ENCODE results near the gene MAPT. TPM values are rescaled to one million over a fixed set of nuclear protein-coding genes. Genes with fewer than 3 reads are reported as not detected.
"Not testable (repeated sequence)": the region's sequence is repeated elsewhere in the genome, so short reads cannot be mapped to it uniquely, and the experiment has no call there.

MAPT gene
- total RNA-seq, 1 experiment from 2014 or later: 3.1 TPM

DNA sequence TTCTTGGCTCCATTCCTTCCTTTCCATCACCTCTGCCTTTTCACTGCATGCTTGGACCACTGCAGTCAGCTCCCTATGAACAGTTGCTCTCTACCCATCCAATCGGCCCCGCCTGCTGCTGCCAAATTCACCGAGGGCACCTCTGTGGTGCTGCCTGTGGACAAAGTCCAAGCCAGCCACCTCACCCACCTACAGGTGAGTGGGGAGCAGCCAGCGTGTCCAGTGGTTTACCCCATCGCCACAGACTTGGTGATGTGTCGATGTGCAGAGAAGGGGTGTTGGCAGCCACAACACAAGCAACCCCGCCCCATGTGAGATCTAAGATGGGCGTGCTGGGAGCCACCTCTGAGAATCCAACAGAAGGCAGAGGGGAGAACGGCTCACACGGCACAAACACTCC is 61.0 kb downstream of the MAPT start:
- Histone ChIP-seq H3K27me3 (ENCODE audit: control insufficient read depth, insufficient read depth, low read length) (no peaks in the 10 kb centered on the region), H3K4me3 (ENCODE audit: insufficient read depth, low read depth, low read length) (no peak overlapping the region), H3K36me3 (replicated peaks; ENCODE audit: control insufficient read depth, insufficient read depth, low read length) (no peaks in the 10 kb centered on the region)
- DNase-seq: no peak

GRCh38 chr17:45956090-45956489 is 61.7 kb downstream of the MAPT start:
- no peaks in the 10 kb centered on the region for H3K27me3 ChIP-seq (ENCODE audit: control insufficient read depth, insufficient read depth, low read length)
- DNase-seq: no peak
- no peak overlapping the region for H3K4me3 ChIP-seq (ENCODE audit: insufficient read depth, low read depth, low read length)
- H3K36me3 ChIP-seq (replicated peaks; ENCODE audit: control insufficient read depth, insufficient read depth, low read length): no peaks in the 10 kb centered on the region

GRCh38 chr17:45956746-45957145 is 62.4 kb downstream of the MAPT start:
- not testable (repeated sequence) for DNase-seq; H3K27me3 ChIP-seq (ENCODE audit: control insufficient read depth, insufficient read depth, low read length); H3K4me3 ChIP-seq (ENCODE audit: insufficient read depth, low read depth, low read length); H3K36me3 ChIP-seq (replicated peaks; ENCODE audit: control insufficient read depth, insufficient read depth, low read length)

DNA sequence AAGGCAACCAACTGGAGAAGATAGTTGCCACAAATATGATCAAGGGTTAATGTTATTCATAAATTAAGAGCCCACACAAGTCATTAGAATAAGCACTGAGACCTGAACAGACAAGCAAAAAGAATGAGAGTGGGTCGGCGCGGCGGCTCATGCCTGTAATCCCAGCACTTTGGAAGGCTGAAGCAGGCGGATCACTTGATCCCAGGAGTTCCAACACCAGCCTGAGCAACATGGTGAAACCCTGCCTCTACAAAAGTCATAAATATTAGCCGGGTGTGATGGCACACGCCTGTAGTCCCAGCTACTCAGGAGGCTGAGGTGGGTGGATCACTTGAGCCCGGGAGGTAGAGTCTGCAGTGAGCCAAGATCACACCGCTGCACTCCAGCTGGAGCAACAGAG is 64.0 kb downstream of the MAPT start:
- DNase-seq: no peak
- Histone ChIP-seq H3K36me3 (replicated peaks; ENCODE audit: control insufficient read depth, insufficient read depth, low read length) (no peaks in the 10 kb centered on the region), H3K4me3 (ENCODE audit: insufficient read depth, low read depth, low read length) (no peak overlapping the region), H3K27me3 (ENCODE audit: control insufficient read depth, insufficient read depth, low read length) (no peaks in the 10 kb centered on the region)

GRCh38 chr17:45958994-45959665 is 64.8 kb downstream of the MAPT start:
- DNase-seq: no peak
- Histone ChIP-seq H3K27me3 (ENCODE audit: control insufficient read depth, insufficient read depth, low read length) (no peaks in the 10 kb centered on the region), H3K36me3 (replicated peaks; ENCODE audit: control insufficient read depth, insufficient read depth, low read length) (no peaks in the 10 kb centered on the region), H3K4me3 (ENCODE audit: insufficient read depth, low read depth, low read length) (no peak overlapping the region)

- DNase-seq: no peak
- H3K36me3 ChIP-seq (replicated peaks; ENCODE audit: control insufficient read depth, insufficient read depth, low read length): no peaks in the 10 kb centered on the region
- no peaks in the 10 kb centered on the region for H3K27me3 ChIP-seq (ENCODE audit: control insufficient read depth, insufficient read depth, low read length)
- H3K4me3 ChIP-seq (ENCODE audit: insufficient read depth, low read depth, low read length): no peak overlapping the region
These were observed 66.0 kb downstream of the MAPT start for GRCh38 chr17:45960311-45960710.

- Histone ChIP-seq H3K27me3 (ENCODE audit: control insufficient read depth, insufficient read depth, low read length) (no peaks in the 10 kb centered on the region), H3K4me3 (ENCODE audit: insufficient read depth, low read depth, low read length) (no peak overlapping the region)
- no peak for DNase-seq
These were observed 66.9 kb downstream of the MAPT start for GRCh38 chr17:45961206-45961605.

DNA sequence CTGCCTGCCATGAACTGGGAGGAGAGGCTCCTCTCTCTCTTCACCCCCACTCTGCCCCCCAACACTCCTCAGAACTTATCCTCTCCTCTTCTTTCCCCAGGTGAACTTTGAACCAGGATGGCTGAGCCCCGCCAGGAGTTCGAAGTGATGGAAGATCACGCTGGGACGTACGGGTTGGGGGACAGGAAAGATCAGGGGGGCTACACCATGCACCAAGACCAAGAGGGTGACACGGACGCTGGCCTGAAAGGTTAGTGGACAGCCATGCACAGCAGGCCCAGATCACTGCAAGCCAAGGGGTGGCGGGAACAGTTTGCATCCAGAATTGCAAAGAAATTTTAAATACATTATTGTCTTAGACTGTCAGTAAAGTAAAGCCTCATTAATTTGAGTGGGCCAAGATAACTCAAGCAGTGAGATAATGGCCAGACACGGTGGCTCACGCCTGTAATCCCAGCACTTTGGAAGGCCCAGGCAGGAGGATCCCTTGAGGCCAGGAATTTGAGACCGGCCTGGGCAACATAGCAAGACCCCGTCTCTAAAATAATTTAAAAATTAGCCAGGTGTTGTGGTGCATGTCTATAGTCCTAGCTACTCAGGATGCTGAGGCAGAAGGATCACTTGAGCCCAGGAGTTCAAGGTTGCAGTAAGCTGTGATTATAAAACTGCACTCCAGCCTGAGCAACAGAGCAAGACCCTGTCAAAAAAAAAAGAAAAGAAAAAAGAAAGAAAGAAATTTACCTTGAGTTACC is 68.0 kb downstream of the MAPT start:
- DNase-seq: no peak
- H3K27me3 ChIP-seq (ENCODE audit: control insufficient read depth, insufficient read depth, low read length): no peaks in the 10 kb centered on the region
- H3K36me3 ChIP-seq (replicated peaks; ENCODE audit: control insufficient read depth, insufficient read depth, low read length): no peaks in the 10 kb centered on the region
- H3K4me3 ChIP-seq (ENCODE audit: insufficient read depth, low read depth, low read length): no peak overlapping the region

More at GRCh38 chr17:45961206-45961605, 66.9 kb downstream of the MAPT start:
- no peaks in the 10 kb centered on the region for H3K36me3 ChIP-seq (replicated peaks; ENCODE audit: control insufficient read depth, insufficient read depth, low read length)

GRCh38 chr17:45963283-45963682 is 68.9 kb downstream of the MAPT start:
- no peaks in the 10 kb centered on the region for H3K36me3 ChIP-seq (replicated peaks; ENCODE audit: control insufficient read depth, insufficient read depth, low read length)
- DNase-seq: no peak
- H3K27me3 ChIP-seq (ENCODE audit: control insufficient read depth, insufficient read depth, low read length): no peaks in the 10 kb centered on the region
- H3K4me3 ChIP-seq (ENCODE audit: insufficient read depth, low read depth, low read length): no peak overlapping the region

DNA sequence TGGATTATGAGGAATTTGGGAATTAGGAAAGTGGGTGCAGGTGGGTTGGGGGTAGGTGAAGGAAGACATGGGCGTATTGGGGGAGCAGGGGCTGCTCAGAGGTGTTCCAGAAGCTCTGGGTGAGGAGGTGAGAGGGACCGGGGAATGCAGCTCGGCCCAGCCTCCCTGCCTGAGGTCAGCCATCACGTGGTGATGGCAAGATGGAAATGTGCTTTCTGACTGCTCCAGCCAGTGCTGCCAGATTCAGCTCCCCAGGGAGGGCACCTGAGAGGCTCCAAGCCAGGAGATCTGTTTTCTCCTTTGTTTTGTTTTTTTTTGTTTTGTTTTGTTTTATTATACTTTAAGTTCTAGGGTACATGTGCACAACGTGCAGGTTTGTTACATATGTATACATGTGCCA is 69.5 kb downstream of the MAPT start:
- H3K36me3 ChIP-seq (replicated peaks; ENCODE audit: control insufficient read depth, insufficient read depth, low read length): no peaks in the 10 kb centered on the region
- no peaks in the 10 kb centered on the region for H3K27me3 ChIP-seq (ENCODE audit: control insufficient read depth, insufficient read depth, low read length)
- no peak overlapping the region for H3K4me3 ChIP-seq (ENCODE audit: insufficient read depth, low read depth, low read length)

DNA sequence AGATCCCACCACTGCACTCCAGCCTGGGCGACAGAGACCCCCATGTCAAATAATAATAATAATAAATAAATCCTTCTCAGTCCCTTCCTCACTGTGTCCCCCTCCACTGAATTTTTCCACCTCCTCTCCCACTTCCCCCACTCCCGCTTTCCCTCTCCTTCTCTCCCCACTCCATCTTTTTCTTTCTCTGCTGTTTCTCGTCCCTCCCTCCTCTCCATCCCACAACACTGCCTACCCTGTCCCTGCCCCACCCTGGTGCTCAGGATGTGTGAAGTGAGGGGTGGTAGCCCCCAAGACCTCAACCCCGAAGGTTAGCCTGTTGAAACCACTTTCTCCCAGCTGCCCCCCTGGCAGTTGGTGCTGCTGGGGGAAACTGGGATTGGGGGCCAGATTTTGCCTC is 70.3 kb downstream of the MAPT start:
- H3K4me3 ChIP-seq (ENCODE audit: insufficient read depth, low read depth, low read length): no peak overlapping the region
- H3K27me3 ChIP-seq (ENCODE audit: control insufficient read depth, insufficient read depth, low read length): no peaks in the 10 kb centered on the region
- no peaks in the 10 kb centered on the region for H3K36me3 ChIP-seq (replicated peaks; ENCODE audit: control insufficient read depth, insufficient read depth, low read length)
- DNase-seq: no peak

More for the DNA sequence above, 69.5 kb downstream of the MAPT start:
- no peak for DNase-seq

GRCh38 chr17:45965812-45966211 is 71.5 kb downstream of the MAPT start:
- no peak for DNase-seq
- H3K4me3 ChIP-seq (ENCODE audit: insufficient read depth, low read depth, low read length): no peak overlapping the region
- H3K27me3 ChIP-seq (ENCODE audit: control insufficient read depth, insufficient read depth, low read length): no peaks in the 10 kb centered on the region

DNA sequence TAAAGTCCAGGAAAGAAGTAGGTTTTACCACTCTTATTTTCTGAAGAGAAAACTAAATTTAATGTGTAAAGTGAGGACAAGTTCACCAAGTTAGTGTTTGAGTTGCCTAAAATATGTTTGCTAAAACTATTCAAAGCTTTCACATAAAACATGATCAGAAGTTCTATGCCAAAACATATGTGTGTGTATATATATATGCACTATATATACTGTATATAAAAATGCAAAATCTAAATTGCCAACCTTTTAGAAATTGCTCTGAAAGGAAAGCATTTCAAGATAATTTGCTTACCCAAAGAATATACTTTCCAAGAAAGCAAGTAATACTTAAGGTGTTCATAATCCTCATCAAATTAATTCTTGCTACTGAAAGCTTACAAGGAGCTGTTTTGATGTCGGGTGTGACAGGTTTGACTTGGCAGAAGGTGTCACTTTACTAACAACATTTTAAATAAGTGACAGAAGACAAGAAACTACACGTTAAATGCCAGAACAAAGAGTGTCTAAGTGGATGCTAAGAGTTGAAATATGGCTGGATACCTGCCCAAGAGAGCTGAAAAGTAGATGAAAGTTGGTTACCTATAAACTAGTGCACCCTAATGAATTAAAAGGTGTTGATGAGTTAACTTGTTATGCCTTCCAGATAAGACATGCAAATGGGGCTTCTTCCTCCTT is 72.4 kb downstream of the MAPT start:
- Histone ChIP-seq H3K4me3 (ENCODE audit: insufficient read depth, low read depth, low read length) (no peak overlapping the region), H3K36me3 (replicated peaks; ENCODE audit: control insufficient read depth, insufficient read depth, low read length) (no peaks in the 10 kb centered on the region), H3K27me3 (ENCODE audit: control insufficient read depth, insufficient read depth, low read length) (no peaks in the 10 kb centered on the region)
- no peak for DNase-seq

More at GRCh38 chr17:45965812-45966211, 71.5 kb downstream of the MAPT start:
- H3K36me3 ChIP-seq (replicated peaks; ENCODE audit: control insufficient read depth, insufficient read depth, low read length): no peaks in the 10 kb centered on the region

DNA sequence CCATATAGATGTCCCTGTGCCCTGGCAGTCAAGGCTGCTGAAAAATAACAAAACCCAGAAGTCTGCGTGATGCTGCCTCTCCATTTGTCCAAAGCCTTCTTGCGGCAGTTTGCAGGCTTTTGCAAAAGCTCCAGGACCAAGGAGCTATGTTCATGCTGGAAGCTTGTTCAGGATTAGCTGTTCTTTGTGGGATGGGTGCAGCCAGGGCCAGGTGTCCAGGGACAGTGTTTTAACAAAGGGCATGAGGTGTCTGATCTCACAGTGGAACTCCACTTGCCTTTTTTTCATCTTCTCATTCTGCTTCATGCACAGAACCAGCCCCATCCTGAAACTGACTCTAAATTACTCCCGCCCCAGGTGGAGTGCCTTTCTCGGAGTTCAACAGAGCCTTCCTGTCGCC is 73.0 kb downstream of the MAPT start:
- H3K4me3 ChIP-seq (ENCODE audit: insufficient read depth, low read depth, low read length): no peak overlapping the region
- H3K27me3 ChIP-seq (ENCODE audit: control insufficient read depth, insufficient read depth, low read length): no peaks in the 10 kb centered on the region
- no peak for DNase-seq
- no peaks in the 10 kb centered on the region for H3K36me3 ChIP-seq (replicated peaks; ENCODE audit: control insufficient read depth, insufficient read depth, low read length)

GRCh38 chr17:45968732-45969131 is 74.4 kb downstream of the MAPT start:
- H3K27me3 ChIP-seq (ENCODE audit: control insufficient read depth, insufficient read depth, low read length): no peaks in the 10 kb centered on the region
- no peak for DNase-seq
- H3K4me3 ChIP-seq (ENCODE audit: insufficient read depth, low read depth, low read length): no peak overlapping the region
- H3K36me3 ChIP-seq (replicated peaks; ENCODE audit: control insufficient read depth, insufficient read depth, low read length): no peaks in the 10 kb centered on the region

All from H7 (cell line).